ENCODE measurements around the gene COL27A1. TPM values are rescaled to one million over a fixed set of nuclear protein-coding genes. Genes with fewer than 3 reads are reported as not detected.

COL27A1 gene
- total RNA-seq, 1 donor from 2014 or later: 8.9 TPM

GRCh38 chr9:114156657-114157421, 1.5 kb downstream of the COL27A1 start:
- Histone ChIP-seq H3K9me3 (ENCODE audit: control insufficient read depth in 3 of 3, low read length in 3 of 3) (no peaks in the 10 kb centered on the region), H3K27ac (ENCODE audit: low read depth, low read length) (peak overlapping the region; percentile 66), H3K27me3 (ENCODE audit: control insufficient read depth in 3 of 3, insufficient read depth in 3 of 3, low read length in 3 of 3) (peaks cover 13 to 27% (median 15%) of the 10 kb centered on the region in 3 donors)

GRCh38 chr9:114157516-114158176, 2.3 kb downstream of the COL27A1 start:
- Histone ChIP-seq H3K27ac (ENCODE audit: low read depth, low read length) (no peak overlapping the region), H3K4me1 (ENCODE audit: control insufficient read depth in 3 of 3, insufficient read depth in 3 of 3, low read length in 3 of 3) (peaks cover 30 to 48% (median 34%) of the 10 kb centered on the region in 3 donors), H3K9ac (ENCODE audit: low read depth in 1 of 3, low read length in 3 of 3) (no peak overlapping the region), H3K9me3 (ENCODE audit: control insufficient read depth in 3 of 3, low read length in 3 of 3) (no peaks in the 10 kb centered on the region), H3K36me3 (ENCODE audit: control insufficient read depth in 3 of 3, insufficient read depth in 3 of 3, low read length in 3 of 3) (no peaks in the 10 kb centered on the region), H3K27me3 (ENCODE audit: control insufficient read depth in 3 of 3, insufficient read depth in 3 of 3, low read length in 3 of 3) (peaks cover 13 to 24% (median 15%) of the 10 kb centered on the region in 3 donors), H3K4me3 (ENCODE audit: low read length in 3 of 3) (peak overlapping the region in 1 of 3 donors; percentile 14)

More at GRCh38 chr9:114156657-114157421, 1.5 kb downstream of the COL27A1 start:
- Histone ChIP-seq H3K9ac (ENCODE audit: low read depth in 1 of 3, low read length in 3 of 3) (peak overlapping the region; percentile 63 to 74 (median 71)), H3K36me3 (ENCODE audit: control insufficient read depth in 3 of 3, insufficient read depth in 3 of 3, low read length in 3 of 3) (no peaks in the 10 kb centered on the region), H3K4me1 (ENCODE audit: control insufficient read depth in 3 of 3, insufficient read depth in 3 of 3, low read length in 3 of 3) (peaks cover 22 to 40% (median 26%) of the 10 kb centered on the region in 3 donors), H3K4me3 (ENCODE audit: low read length in 3 of 3) (peak overlapping the region; percentile 54 to 60 (median 56))

- Histone ChIP-seq H3K4me1 (ENCODE audit: control insufficient read depth in 3 of 3, insufficient read depth in 3 of 3, low read length in 3 of 3) (peaks cover 37 to 56% (median 41%) of the 10 kb centered on the region in 3 donors), H3K9me3 (ENCODE audit: control insufficient read depth in 3 of 3, low read length in 3 of 3) (no peaks in the 10 kb centered on the region), H3K27me3 (ENCODE audit: control insufficient read depth in 3 of 3, insufficient read depth in 3 of 3, low read length in 3 of 3) (peaks cover 10 to 16% (median 11%) of the 10 kb centered on the region in 3 donors), H3K9ac (ENCODE audit: low read depth in 1 of 3, low read length in 3 of 3) (no peak overlapping the region), H3K36me3 (ENCODE audit: control insufficient read depth in 3 of 3, insufficient read depth in 3 of 3, low read length in 3 of 3) (no peaks in the 10 kb centered on the region), H3K4me3 (ENCODE audit: low read length in 3 of 3) (no peak overlapping the region), H3K27ac (ENCODE audit: low read depth, low read length) (no peak overlapping the region)
These were observed 3.3 kb downstream of the COL27A1 start for GRCh38 chr9:114158482-114159130.

- Histone ChIP-seq H3K27ac (ENCODE audit: low read depth, low read length) (no peak overlapping the region), H3K4me1 (ENCODE audit: control insufficient read depth in 3 of 3, insufficient read depth in 3 of 3, low read length in 3 of 3) (peaks cover 39 to 49% (median 42%) of the 10 kb centered on the region in 3 donors), H3K27me3 (ENCODE audit: control insufficient read depth in 3 of 3, insufficient read depth in 3 of 3, low read length in 3 of 3) (peaks cover 0 to 5% (median 2%) of the 10 kb centered on the region in 3 donors), H3K9ac (ENCODE audit: low read depth in 1 of 3, low read length in 3 of 3) (no peak overlapping the region), H3K36me3 (ENCODE audit: control insufficient read depth in 3 of 3, insufficient read depth in 3 of 3, low read length in 3 of 3) (no peaks in the 10 kb centered on the region), H3K4me3 (ENCODE audit: low read length in 3 of 3) (no peak overlapping the region), H3K9me3 (ENCODE audit: control insufficient read depth in 3 of 3, low read length in 3 of 3) (no peaks in the 10 kb centered on the region)
These were observed 4.4 kb downstream of the COL27A1 start for GRCh38 chr9:114159691-114160090.

GRCh38 chr9:114161513-114161912, 6.2 kb downstream of the COL27A1 start:
- H3K27ac ChIP-seq (ENCODE audit: low read depth, low read length): no peak overlapping the region
- H3K4me3 ChIP-seq (ENCODE audit: low read length in 3 of 3): no peak overlapping the region
- H3K9ac ChIP-seq (ENCODE audit: low read depth in 1 of 3, low read length in 3 of 3): peak overlapping the region in 1 of 3 donors; percentile 8
- H3K27me3 ChIP-seq (ENCODE audit: control insufficient read depth in 3 of 3, insufficient read depth in 3 of 3, low read length in 3 of 3): no peaks in the 10 kb centered on the region
- no peaks in the 10 kb centered on the region for H3K9me3 ChIP-seq (ENCODE audit: control insufficient read depth in 3 of 3, low read length in 3 of 3)
- peaks cover 36 to 43% (median 36%) of the 10 kb centered on the region in 3 donors for H3K4me1 ChIP-seq (ENCODE audit: control insufficient read depth in 3 of 3, insufficient read depth in 3 of 3, low read length in 3 of 3)
- H3K36me3 ChIP-seq (ENCODE audit: control insufficient read depth in 3 of 3, insufficient read depth in 3 of 3, low read length in 3 of 3): no peaks in the 10 kb centered on the region

GRCh38 chr9:114163517-114163951, 8.2 kb downstream of the COL27A1 start:
- H3K36me3 ChIP-seq (ENCODE audit: control insufficient read depth in 3 of 3, insufficient read depth in 3 of 3, low read length in 3 of 3): peaks cover 0 to 5% (median 0%) of the 10 kb centered on the region in 3 donors
- H3K4me1 ChIP-seq (ENCODE audit: control insufficient read depth in 3 of 3, insufficient read depth in 3 of 3, low read length in 3 of 3): peaks cover 34 to 44% (median 36%) of the 10 kb centered on the region in 3 donors
- peak overlapping the region; percentile 44 for H3K27ac ChIP-seq (ENCODE audit: low read depth, low read length)
- H3K9me3 ChIP-seq (ENCODE audit: control insufficient read depth in 3 of 3, low read length in 3 of 3): no peaks in the 10 kb centered on the region
- H3K9ac ChIP-seq (ENCODE audit: low read depth in 1 of 3, low read length in 3 of 3): peak overlapping the region; percentile 33 to 40 (median 38)
- no peaks in the 10 kb centered on the region for H3K27me3 ChIP-seq (ENCODE audit: control insufficient read depth in 3 of 3, insufficient read depth in 3 of 3, low read length in 3 of 3)
- peak overlapping the region in 1 of 3 donors; percentile 27 for H3K4me3 ChIP-seq (ENCODE audit: low read length in 3 of 3)

GRCh38 chr9:114164191-114164794, 9.0 kb downstream of the COL27A1 start:
- peak overlapping the region in 2 of 3 donors; percentile 3 to 33 for H3K9ac ChIP-seq (ENCODE audit: low read depth in 1 of 3, low read length in 3 of 3)
- H3K4me1 ChIP-seq (ENCODE audit: control insufficient read depth in 3 of 3, insufficient read depth in 3 of 3, low read length in 3 of 3): peaks cover 37 to 51% (median 39%) of the 10 kb centered on the region in 3 donors
- H3K36me3 ChIP-seq (ENCODE audit: control insufficient read depth in 3 of 3, insufficient read depth in 3 of 3, low read length in 3 of 3): peaks cover 0 to 5% (median 0%) of the 10 kb centered on the region in 3 donors
- no peaks in the 10 kb centered on the region for H3K27me3 ChIP-seq (ENCODE audit: control insufficient read depth in 3 of 3, insufficient read depth in 3 of 3, low read length in 3 of 3)
- H3K9me3 ChIP-seq (ENCODE audit: control insufficient read depth in 3 of 3, low read length in 3 of 3): no peaks in the 10 kb centered on the region
- H3K4me3 ChIP-seq (ENCODE audit: low read length in 3 of 3): no peak overlapping the region
- peak overlapping the region; percentile 44 for H3K27ac ChIP-seq (ENCODE audit: low read depth, low read length)

GRCh38 chr9:114165407-114166102, 10.2 kb downstream of the COL27A1 start:
- Histone ChIP-seq H3K9me3 (ENCODE audit: control insufficient read depth in 3 of 3, low read length in 3 of 3) (no peaks in the 10 kb centered on the region), H3K4me3 (ENCODE audit: low read length in 3 of 3) (no peak overlapping the region), H3K9ac (ENCODE audit: low read depth in 1 of 3, low read length in 3 of 3) (no peak overlapping the region), H3K27ac (ENCODE audit: low read depth, low read length) (no peak overlapping the region), H3K27me3 (ENCODE audit: control insufficient read depth in 3 of 3, insufficient read depth in 3 of 3, low read length in 3 of 3) (no peaks in the 10 kb centered on the region), H3K4me1 (ENCODE audit: control insufficient read depth in 3 of 3, insufficient read depth in 3 of 3, low read length in 3 of 3) (peaks cover 36 to 58% (median 43%) of the 10 kb centered on the region in 3 donors), H3K36me3 (ENCODE audit: control insufficient read depth in 3 of 3, insufficient read depth in 3 of 3, low read length in 3 of 3) (peaks cover 0 to 5% (median 0%) of the 10 kb centered on the region in 3 donors)

GRCh38 chr9:114166103-114166470, 10.8 kb downstream of the COL27A1 start:
- no peaks in the 10 kb centered on the region for H3K27me3 ChIP-seq (ENCODE audit: control insufficient read depth in 3 of 3, insufficient read depth in 3 of 3, low read length in 3 of 3)
- H3K4me3 ChIP-seq (ENCODE audit: low read length in 3 of 3): no peak overlapping the region
- no peak overlapping the region for H3K9ac ChIP-seq (ENCODE audit: low read depth in 1 of 3, low read length in 3 of 3)
- no peaks in the 10 kb centered on the region for H3K9me3 ChIP-seq (ENCODE audit: control insufficient read depth in 3 of 3, low read length in 3 of 3)
- peaks cover 0 to 5% (median 0%) of the 10 kb centered on the region in 3 donors for H3K36me3 ChIP-seq (ENCODE audit: control insufficient read depth in 3 of 3, insufficient read depth in 3 of 3, low read length in 3 of 3)
- peaks cover 31 to 52% (median 39%) of the 10 kb centered on the region in 3 donors for H3K4me1 ChIP-seq (ENCODE audit: control insufficient read depth in 3 of 3, insufficient read depth in 3 of 3, low read length in 3 of 3)
- H3K27ac ChIP-seq (ENCODE audit: low read depth, low read length): no peak overlapping the region

Data from skeletal muscle tissue (tissue), 4 donors.